Mucosa of rectum (tissue), 2 donors: Measurements from ENCODE around the gene BTF3L4.
"Not testable (repeated sequence)": the region's sequence is repeated elsewhere in the genome, so short reads cannot be mapped to it uniquely, and the experiment has no call there.

Experiments
- H3K27ac ChIP-seq, 2 donors: one replicate each; pipeline ENCODE4 v1.7.0; 2013; ENCODE audit warnings: inconsistent platforms in 2 of 2, low read depth in 2 of 2, low read length in 2 of 2
- H3K27me3 ChIP-seq, 2 donors: one replicate each; pipeline ENCODE4 v1.7.0; 2013; ENCODE audit warnings: low read length in 2 of 2; ENCODE audit not compliant: control insufficient read depth in 2 of 2, insufficient read depth in 2 of 2
- H3K36me3 ChIP-seq, 2 donors: one replicate each; pipeline ENCODE4 v1.7.0; 2013; ENCODE audit warnings: low read length in 2 of 2; ENCODE audit not compliant: control insufficient read depth in 2 of 2, insufficient read depth in 2 of 2
- H3K4me1 ChIP-seq, 2 donors: one replicate each; pipeline ENCODE4 v1.7.0; 2013; ENCODE audit warnings: low read length in 2 of 2, mild to moderate bottlenecking in 1 of 2; ENCODE audit not compliant: control insufficient read depth in 2 of 2, insufficient read depth in 2 of 2
- H3K4me3 ChIP-seq, 2 donors: one replicate each; pipeline ENCODE4 v1.7.0; 2013; ENCODE audit warnings: low read length in 2 of 2
- H3K9ac ChIP-seq, 2 donors: one replicate each; pipeline ENCODE4 v1.7.0; 2013; ENCODE audit warnings: low read length in 2 of 2, low read depth in 1 of 2, mild to moderate bottlenecking in 1 of 2
- H3K9me3 ChIP-seq, 2 donors: one replicate each; pipeline ENCODE4 v1.7.0; 2013; ENCODE audit warnings: low read length in 2 of 2; ENCODE audit not compliant: control insufficient read depth in 2 of 2
- donor health status: healthy.
- donor health status: Normal muscosa, but diverticular disease.

The BTF3L4 gene

GRCh38 chr1:52056163-52056936, at the start of gene BTF3L4:
Gene BTF3L4 (plus strand): TSS chr1:52056295. CDS start chr1:52059848, 3,553 bp downstream.
- H3K4me3 ChIP-seq: peak within 1 kb of the TSS; percentile 92 to 98
- H3K27me3 ChIP-seq: no peaks in the 10 kb centered on the region
- H3K4me1 ChIP-seq: peaks cover 16 to 26% of the 10 kb centered on the region in 2 donors
- H3K27ac ChIP-seq: peak within 1 kb of the TSS; percentile 92 to 93
- H3K9me3 ChIP-seq: no peaks in the 10 kb centered on the region
- H3K9ac ChIP-seq: peak within 1 kb of the TSS; percentile 80 to 97
- peaks cover 18 to 23% of the 10 kb centered on the region in 2 donors for H3K36me3 ChIP-seq

GRCh38 chr1:52007215-52008002, 48.7 kb upstream of the BTF3L4 start:
- H3K9me3 ChIP-seq: no peaks in the 10 kb centered on the region
- peaks cover 0 to 8% of the 10 kb centered on the region in 2 donors for H3K4me1 ChIP-seq
- H3K9ac ChIP-seq: no peak overlapping the region
- no peaks in the 10 kb centered on the region for H3K36me3 ChIP-seq
- H3K27me3 ChIP-seq: peaks cover 0 to 2% of the 10 kb centered on the region in 2 donors
- no peak overlapping the region for H3K4me3 ChIP-seq
- H3K27ac ChIP-seq: no peak overlapping the region

DNA sequence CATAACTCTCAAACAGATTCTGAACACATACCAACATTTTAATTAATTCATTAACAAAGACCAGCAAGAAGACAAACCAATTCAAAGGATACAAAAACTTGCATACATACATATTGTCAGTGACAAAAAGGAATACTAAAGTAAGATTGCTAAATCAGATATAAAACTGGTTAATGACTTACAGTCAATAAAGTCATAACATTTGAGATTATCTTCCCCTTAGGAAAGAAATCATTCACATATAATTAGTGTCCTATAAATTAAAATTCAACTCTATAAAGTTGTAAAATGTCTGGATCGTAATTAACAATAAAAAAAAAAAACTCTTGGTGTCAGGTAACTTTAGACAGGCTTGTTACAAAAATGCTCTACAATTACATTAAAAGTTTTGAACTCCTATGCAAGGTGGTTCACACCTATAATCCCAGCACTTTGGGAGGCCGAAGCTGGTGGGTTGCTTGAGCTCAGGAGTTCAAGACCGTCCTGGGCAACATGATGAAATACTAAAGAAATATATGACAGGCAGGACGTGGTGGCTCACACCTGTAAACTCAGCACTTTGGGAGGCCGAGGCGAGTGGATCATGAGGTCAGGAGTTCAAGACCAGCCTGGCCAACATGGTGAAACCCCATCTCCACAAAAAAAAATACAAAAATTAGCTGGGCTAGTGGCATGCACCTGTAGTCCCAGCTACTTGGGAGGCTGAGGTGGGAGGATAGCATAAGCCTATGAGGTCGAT, 47.9 kb upstream of the BTF3L4 start:
- H3K9me3 ChIP-seq: no peaks in the 10 kb centered on the region
- peaks cover 0 to 2% of the 10 kb centered on the region in 2 donors for H3K27me3 ChIP-seq
- H3K36me3 ChIP-seq: no peaks in the 10 kb centered on the region
- no peak overlapping the region for H3K4me3 ChIP-seq
- peaks cover 0 to 8% of the 10 kb centered on the region in 2 donors for H3K4me1 ChIP-seq
- H3K27ac ChIP-seq: no peak overlapping the region
- H3K9ac ChIP-seq: no peak overlapping the region

GRCh38 chr1:52022133-52022532, 34.0 kb upstream of the BTF3L4 start:
- Histone ChIP-seq H3K4me3 (no peak overlapping the region), H3K36me3 (peaks cover 39 to 47% of the 10 kb centered on the region in 2 donors), H3K27me3 (no peaks in the 10 kb centered on the region)

DNA sequence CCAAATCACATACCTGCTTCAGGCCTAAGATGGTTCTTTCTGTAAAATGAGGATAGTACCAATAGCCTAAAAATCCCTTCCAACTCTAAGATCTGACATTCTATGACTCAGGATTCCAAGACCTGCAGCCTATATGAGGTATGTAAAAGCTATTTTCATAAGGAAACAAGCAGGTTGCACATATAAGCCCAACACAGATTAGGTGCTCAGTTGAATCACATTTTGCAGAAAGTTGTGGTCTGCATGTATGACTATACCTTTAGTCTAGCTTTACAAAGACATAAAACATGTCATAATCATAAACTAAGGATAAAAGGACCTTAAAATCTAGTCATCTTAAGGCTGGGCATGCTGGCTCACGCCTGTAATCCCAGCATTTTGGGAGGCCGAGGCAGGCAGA, 29.8 kb upstream of the BTF3L4 start:
- H3K9ac ChIP-seq: no peak overlapping the region
- peaks cover 31 to 36% of the 10 kb centered on the region in 2 donors for H3K36me3 ChIP-seq
- no peak overlapping the region for H3K27ac ChIP-seq
- H3K4me1 ChIP-seq: peaks cover 0 to 12% of the 10 kb centered on the region in 2 donors
- H3K4me3 ChIP-seq: no peak overlapping the region
- no peaks in the 10 kb centered on the region for H3K27me3 ChIP-seq
- H3K9me3 ChIP-seq: no peaks in the 10 kb centered on the region

More at GRCh38 chr1:52022133-52022532, 34.0 kb upstream of the BTF3L4 start:
- H3K27ac ChIP-seq: no peak overlapping the region
- no peak overlapping the region for H3K9ac ChIP-seq
- H3K4me1 ChIP-seq: no peaks in the 10 kb centered on the region
- no peaks in the 10 kb centered on the region for H3K9me3 ChIP-seq

- Histone ChIP-seq H3K9ac (no peak overlapping the region), H3K9me3 (no peaks in the 10 kb centered on the region), H3K27me3 (no peaks in the 10 kb centered on the region), H3K4me1 (peaks cover 11 to 29% of the 10 kb centered on the region in 2 donors), H3K27ac (peak overlapping the region in 1 of 2 donors; percentile 27), H3K36me3 (peaks cover 19 to 23% of the 10 kb centered on the region in 2 donors), H3K4me3 (peak overlapping the region in 1 of 2 donors; percentile 17)
These were observed 27.8 kb upstream of the BTF3L4 start for GRCh38 chr1:52028328-52028727.

GRCh38 chr1:52028839-52029238, 27.3 kb upstream of the BTF3L4 start:
- H3K36me3 ChIP-seq: peaks cover 14 to 18% of the 10 kb centered on the region in 2 donors
- not testable (repeated sequence) for H3K27ac ChIP-seq, H3K9ac ChIP-seq, H3K9me3 ChIP-seq, H3K27me3 ChIP-seq, H3K4me3 ChIP-seq
- peaks cover 12 to 29% of the 10 kb centered on the region in 2 donors for H3K4me1 ChIP-seq

DNA sequence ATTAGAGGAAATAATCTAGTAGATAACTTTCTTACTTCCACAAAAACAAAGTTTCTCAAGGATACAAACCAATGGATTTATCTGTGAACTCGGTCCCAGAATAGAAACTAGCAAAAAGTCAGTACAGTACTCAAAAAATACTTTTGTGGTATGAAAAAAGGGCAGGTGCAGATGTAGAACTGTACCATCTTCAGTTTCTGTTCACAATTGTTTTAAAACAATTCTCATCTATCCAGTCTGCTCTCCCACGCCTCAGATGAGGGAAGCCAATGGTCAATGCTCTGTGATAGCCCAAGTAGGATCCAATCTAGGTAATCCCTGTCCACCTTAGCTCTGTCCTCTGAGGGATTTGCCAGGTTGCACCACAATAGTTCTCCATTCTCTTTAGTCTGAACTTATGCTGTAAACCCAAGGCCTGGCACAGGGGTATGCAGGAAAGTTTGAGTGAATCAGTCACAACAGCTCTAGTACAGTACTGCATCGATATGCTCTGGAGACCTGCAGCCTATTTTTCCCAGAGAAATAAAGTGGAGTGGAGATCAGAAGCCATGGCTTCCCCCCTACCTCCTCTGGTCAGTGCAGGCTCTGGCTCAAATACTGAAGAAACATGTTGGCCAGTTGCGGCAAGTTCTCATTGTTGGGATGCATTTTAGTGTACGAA, 23.8 kb upstream of the BTF3L4 start:
- Histone ChIP-seq H3K27me3 (no peaks in the 10 kb centered on the region), H3K9me3 (no peaks in the 10 kb centered on the region), H3K9ac (peak overlapping the region; percentile 86 to 94), H3K36me3 (peaks cover 0 to 3% of the 10 kb centered on the region in 2 donors), H3K4me3 (peak overlapping the region; percentile 90 to 96), H3K4me1 (peaks cover 16 to 29% of the 10 kb centered on the region in 2 donors), H3K27ac (peak overlapping the region in 1 of 2 donors; percentile 92)

DNA sequence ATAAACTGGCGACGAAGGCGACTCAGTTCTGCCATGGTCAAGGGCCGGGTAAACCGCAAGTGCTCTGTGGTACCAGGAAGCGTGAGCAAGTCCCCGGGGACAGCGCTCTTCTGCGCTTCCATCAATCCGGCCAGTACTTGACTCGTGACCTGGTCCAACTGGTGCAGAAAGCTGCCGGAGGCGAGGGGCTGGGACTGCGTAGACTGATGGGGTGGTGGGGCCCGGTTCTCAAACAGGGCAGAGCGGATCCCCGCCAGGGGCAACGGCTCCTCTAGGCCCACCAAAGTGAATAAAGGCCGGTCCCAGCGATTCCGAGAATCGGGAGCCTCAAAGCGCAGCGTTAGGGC, 23.3 kb upstream of the BTF3L4 start:
- Histone ChIP-seq H3K36me3 (peaks cover 3 to 4% of the 10 kb centered on the region in 2 donors), H3K27me3 (no peaks in the 10 kb centered on the region), H3K4me3 (peak overlapping the region; percentile 90 to 96), H3K27ac (peak overlapping the region; percentile 84 to 92), H3K9me3 (no peaks in the 10 kb centered on the region), H3K4me1 (peaks cover 19 to 32% of the 10 kb centered on the region in 2 donors), H3K9ac (peak overlapping the region; percentile 86 to 94)
